HepG2 (cell line): ENCODE data around the gene RTP2. TPM values are rescaled to one million over a fixed set of nuclear protein-coding genes. Genes with fewer than 3 reads are reported as not detected.

Source experiments
- ATF1 ChIP-seq: IDR thresholded peaks from 2 replicates; pipeline ENCODE4 v1.6.1; 2016; ENCODE audit warnings: mild to moderate bottlenecking, control low read depth
- NR3C1 ChIP-seq: sonication (generic); formaldehyde crosslinking; IDR thresholded peaks from 2 replicates; pipeline ENCODE4 v1.4.0; 2020; ENCODE audit warnings: missing genetic modification reagents
- TMF1 ChIP-seq: sonication (generic); formaldehyde crosslinking; IDR thresholded peaks from 2 replicates; pipeline ENCODE4 v1.8.1; 2022; ENCODE audit warnings: low read depth, missing genetic modification reagents
- ZBTB38 ChIP-seq: sonication (generic); formaldehyde crosslinking; IDR thresholded peaks from 2 replicates; pipeline ENCODE4 v1.5.1; 2020; ENCODE audit warnings: mild to moderate bottlenecking, missing genetic modification reagents
- ZNF296 ChIP-seq: sonication (generic); formaldehyde crosslinking; conservative IDR thresholded peaks from 2 replicates; pipeline ENCODE4 v1.5.0; 2020; ENCODE audit warnings: mild to moderate bottlenecking, missing genetic modification reagents
- ZNF407 ChIP-seq: sonication (generic); formaldehyde crosslinking; IDR thresholded peaks from one replicate; pipeline ENCODE4 v1.5.1; 2020; ENCODE audit warnings: mild to moderate bottlenecking, missing genetic modification reagents; ENCODE audit errors: not compliant biosample characterization
- ZNF564 ChIP-seq: sonication (generic); formaldehyde crosslinking; IDR thresholded peaks from 2 replicates; pipeline ENCODE4 v1.8.1; 2023; ENCODE audit warnings: mild to moderate bottlenecking, missing genetic modification reagents
- ZNF674 ChIP-seq: sonication (generic); formaldehyde crosslinking; IDR thresholded peaks from 2 replicates; pipeline ENCODE4 v1.5.0; 2020; ENCODE audit warnings: low read depth, mild to moderate bottlenecking, missing genetic modification reagents
- polyA plus RNA-seq, 8 experiments: library from polyadenylated mRNA; depleted of rRNA in 3 of 8; stranded (reverse) in 7 of 8; unstranded in 1 of 8; fragments of >200 nt; fragmentation: Illumina TruSeq in 4 of 8; extraction: Trizol in 4 of 8; gene quantifications; 2 replicates each; pipeline versions ENCODE4 v1.2.1 to v1.2.3, GENCODE V29; 2011 to 2016; ENCODE audit warnings: low read depth in 4 of 8, missing spikeins in 1 of 8, mixed read lengths in 1 of 8; ENCODE audit not compliant: insufficient read depth in 1 of 8
- total RNA-seq, 5 experiments: library from RNA; depleted of rRNA; stranded (reverse); fragments of >200 nt; fragmentation: Illumina TruSeq; extraction: Trizol; gene quantifications; 2 replicates each; pipeline ENCODE4 v1.2.3, GENCODE V29; 2016; ENCODE audit warnings: low read depth in 1 of 5
- TF ChIP-seq, protein P1 (sequence below): sonication (generic); formaldehyde crosslinking; IDR thresholded peaks from 2 replicates; pipeline ENCODE4 v1.5.0; 2020; ENCODE audit warnings: missing genetic modification reagents
- TF ChIP-seq, protein P2 (sequence below): sonication (generic); formaldehyde crosslinking; IDR thresholded peaks from 2 replicates; pipeline ENCODE4; 2020; ENCODE audit warnings: missing genetic modification reagents, mild to moderate bottlenecking, borderline replicate concordance
- TF ChIP-seq, protein P3 (sequence below): sonication (generic); formaldehyde crosslinking; IDR thresholded peaks from 2 replicates; pipeline ENCODE4 v1.5.1; 2020; ENCODE audit warnings: mild to moderate bottlenecking, missing genetic modification reagents, borderline replicate concordance

Gene RTP2
- total and polyA plus RNA-seq, 2 of the 13 experiments (the other 11 are each of a cell fraction or from before 2014, with no cell fraction given), result not detected

DNA sequence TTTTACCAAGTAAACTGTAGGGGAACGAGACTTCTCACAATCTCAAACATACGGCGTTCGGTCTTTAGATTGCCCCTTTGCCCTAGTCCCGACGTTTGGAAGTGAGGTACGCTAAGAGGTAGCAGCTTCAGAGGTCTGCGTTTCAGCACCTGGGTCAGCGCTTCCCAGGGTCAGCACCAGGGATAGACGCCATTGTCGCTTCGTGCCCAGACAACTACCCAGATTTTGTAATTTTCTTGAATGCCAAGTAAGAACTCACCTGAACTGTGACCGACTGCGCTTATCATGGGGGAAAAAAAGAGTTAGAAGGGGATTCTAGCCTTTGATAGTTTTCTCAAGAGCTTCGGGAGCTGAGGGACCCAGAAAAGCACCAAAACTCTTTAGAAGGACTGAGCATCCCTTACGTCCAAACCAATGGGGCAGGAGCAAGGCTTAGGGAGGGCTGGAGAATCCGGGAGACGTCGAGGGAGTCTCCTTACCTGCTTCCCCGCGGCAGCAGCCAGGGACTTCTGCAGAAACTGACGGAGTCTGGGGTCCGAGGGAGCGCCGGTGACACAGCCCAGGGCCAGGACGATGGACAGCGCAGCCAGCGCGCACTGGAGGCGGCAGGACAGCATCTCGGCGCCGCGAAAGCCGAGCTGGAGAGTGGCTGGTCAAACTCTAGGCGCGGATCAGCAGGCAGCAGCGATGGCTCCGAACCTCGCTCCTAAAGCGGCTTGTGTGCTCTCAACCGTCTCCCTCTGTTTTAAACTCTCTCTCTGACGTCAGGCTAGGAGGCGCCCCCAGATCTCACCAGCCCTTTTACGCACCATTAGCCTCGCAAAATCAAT, 32.5 kb downstream of the RTP2 start, which contains the start of gene SST (continued):
- no peak for TF ChIP-seq ZNF407 (CRISPR knock-in tag)
- TF ChIP-seq ZBTB38 (CRISPR knock-in tag), result 0 out of 2 replicates have a peak, but pooled peaks have one; percentile 63
- TF ChIP-seq, protein P1, sequence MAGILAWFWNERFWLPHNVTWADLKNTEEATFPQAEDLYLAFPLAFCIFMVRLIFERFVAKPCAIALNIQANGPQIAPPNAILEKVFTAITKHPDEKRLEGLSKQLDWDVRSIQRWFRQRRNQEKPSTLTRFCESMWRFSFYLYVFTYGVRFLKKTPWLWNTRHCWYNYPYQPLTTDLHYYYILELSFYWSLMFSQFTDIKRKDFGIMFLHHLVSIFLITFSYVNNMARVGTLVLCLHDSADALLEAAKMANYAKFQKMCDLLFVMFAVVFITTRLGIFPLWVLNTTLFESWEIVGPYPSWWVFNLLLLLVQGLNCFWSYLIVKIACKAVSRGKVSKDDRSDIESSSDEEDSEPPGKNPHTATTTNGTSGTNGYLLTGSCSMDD, result peak; percentile 92
- TF ChIP-seq, protein P2, sequence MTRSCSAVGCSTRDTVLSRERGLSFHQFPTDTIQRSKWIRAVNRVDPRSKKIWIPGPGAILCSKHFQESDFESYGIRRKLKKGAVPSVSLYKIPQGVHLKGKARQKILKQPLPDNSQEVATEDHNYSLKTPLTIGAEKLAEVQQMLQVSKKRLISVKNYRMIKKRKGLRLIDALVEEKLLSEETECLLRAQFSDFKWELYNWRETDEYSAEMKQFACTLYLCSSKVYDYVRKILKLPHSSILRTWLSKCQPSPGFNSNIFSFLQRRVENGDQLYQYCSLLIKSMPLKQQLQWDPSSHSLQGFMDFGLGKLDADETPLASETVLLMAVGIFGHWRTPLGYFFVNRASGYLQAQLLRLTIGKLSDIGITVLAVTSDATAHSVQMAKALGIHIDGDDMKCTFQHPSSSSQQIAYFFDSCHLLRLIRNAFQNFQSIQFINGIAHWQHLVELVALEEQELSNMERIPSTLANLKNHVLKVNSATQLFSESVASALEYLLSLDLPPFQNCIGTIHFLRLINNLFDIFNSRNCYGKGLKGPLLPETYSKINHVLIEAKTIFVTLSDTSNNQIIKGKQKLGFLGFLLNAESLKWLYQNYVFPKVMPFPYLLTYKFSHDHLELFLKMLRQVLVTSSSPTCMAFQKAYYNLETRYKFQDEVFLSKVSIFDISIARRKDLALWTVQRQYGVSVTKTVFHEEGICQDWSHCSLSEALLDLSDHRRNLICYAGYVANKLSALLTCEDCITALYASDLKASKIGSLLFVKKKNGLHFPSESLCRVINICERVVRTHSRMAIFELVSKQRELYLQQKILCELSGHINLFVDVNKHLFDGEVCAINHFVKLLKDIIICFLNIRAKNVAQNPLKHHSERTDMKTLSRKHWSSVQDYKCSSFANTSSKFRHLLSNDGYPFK (CRISPR knock-in tag), result peak; percentile 63; the same call in 1 of the 2 replicates
- peak; percentile 98 for TF ChIP-seq TMF1 (CRISPR knock-in tag)
- TF ChIP-seq, protein P3, sequence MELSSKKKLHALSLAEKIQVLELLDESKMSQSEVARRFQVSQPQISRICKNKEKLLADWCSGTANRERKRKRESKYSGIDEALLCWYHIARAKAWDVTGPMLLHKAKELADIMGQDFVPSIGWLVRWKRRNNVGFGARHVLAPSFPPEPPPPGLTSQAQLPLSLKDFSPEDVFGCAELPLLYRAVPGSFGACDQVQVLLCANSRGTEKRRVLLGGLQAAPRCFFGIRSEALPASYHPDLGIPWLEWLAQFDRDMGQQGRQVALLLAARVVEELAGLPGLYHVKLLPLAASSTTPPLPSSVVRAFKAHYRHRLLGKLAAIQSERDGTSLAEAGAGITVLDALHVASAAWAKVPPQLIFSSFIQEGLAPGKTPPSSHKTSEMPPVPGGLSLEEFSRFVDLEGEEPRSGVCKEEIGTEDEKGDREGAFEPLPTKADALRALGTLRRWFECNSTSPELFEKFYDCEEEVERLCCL (CRISPR knock-in tag), result peak; percentile 98; the same call in 1 of the 2 replicates
- no peak for TF ChIP-seq ATF1 (CRISPR knock-in tag)
- peak; percentile 90; the same call in 1 of the 2 replicates for TF ChIP-seq NR3C1 (CRISPR knock-in tag)
- peak; percentile 80 for TF ChIP-seq ZNF564 (CRISPR knock-in tag)
- TF ChIP-seq ZNF296 (CRISPR knock-in tag), result peak; percentile 97
- 0 out of 2 replicates have a peak, but pooled peaks have one; percentile 51 for TF ChIP-seq ZNF674 (CRISPR knock-in tag)
